HepG2 (cell line): ENCODE measurements around the gene HIBADH. TPM values are rescaled to one million over a fixed set of nuclear protein-coding genes. Genes with fewer than 3 reads are reported as not detected.

Experiments used
- ATAC-seq: fragments of 200-7000 bp; cut with Tn5 transposase; 3 replicates; pipeline ENCODE4 v1.9.1; 2020; ENCODE audit warnings: mild to moderate bottlenecking, moderate library complexity
- BruUV-seq: library from RNA; stranded (reverse); fragments of 400-500 nt; replicated peaks from 2 replicates; lab custom pipeline; 2021; lab: Mats Ljungman, UMichigan
- CTCF ChIA-PET: fragments of 300-600 bp; formaldehyde crosslinking; extraction: SDS; loops from one replicate; lab custom pipeline; 2021; ENCODE audit warnings: low total read pairs, inconsistent platforms, low intra/inter-chr PET ratio; lab: Yijun Ruan, JAX
- POLR2A ChIA-PET: fragments of 350-600 bp; sonication (Branson Sonifier 250); formaldehyde crosslinking; loops from one replicate; lab custom pipeline; 2020; ENCODE audit warnings: antibody characterized with exemption, inconsistent platforms; lab: Yijun Ruan, JAX
- DNase-seq: peaks from one replicate; pipeline ENCODE4 v3.0.0-alpha.2; 2015; ENCODE audit warnings: low spot score
- FAIRE-seq: peaks from 3 replicates; lab custom pipeline; 2011; peaks lifted over from hg19 to GRCh38; lab: Jason Lieb, UNC
- H2AFZ ChIP-seq: one replicate; pipeline ENCODE4 v1.6.1; 2011; ENCODE audit warnings: low read length, inconsistent platforms
- H3K27ac ChIP-seq: fragments of 300-600 bp; 3 replicates; pipeline ENCODE4 v1.8.0; 2011; ENCODE audit warnings: mixed run types, mild to moderate bottlenecking, mixed read lengths, low read length, inconsistent platforms; ENCODE audit not compliant: insufficient read depth; ENCODE audit errors: extremely low read length
- H3K27me3 ChIP-seq, 2 experiments: fragments of 200-600 bp in 1 of 2; 2 replicates in 1 of 2; 3 replicates in 1 of 2; pipeline versions ENCODE4 v1.6.0 to v1.8.0; 2011; ENCODE audit warnings: low read length in 2 of 2, mild to moderate bottlenecking in 2 of 2, moderate library complexity in 2 of 2, inconsistent platforms in 1 of 2; ENCODE audit not compliant: insufficient read depth in 2 of 2, control insufficient read depth in 1 of 2
- H3K36me3 ChIP-seq, 2 experiments: fragments of 200-600 bp in 1 of 2; replicated peaks in 1 of 2; 2 replicates in 1 of 2; 3 replicates in 1 of 2; pipeline versions ENCODE4 v1.5.1 to v1.8.0; 2011; ENCODE audit warnings: low read length in 2 of 2, inconsistent platforms in 1 of 2; ENCODE audit not compliant: insufficient read depth in 2 of 2, control insufficient read depth in 1 of 2
- H3K4me1 ChIP-seq: 2 replicates; pipeline ENCODE4 v1.5.1; 2012; ENCODE audit warnings: low read length, inconsistent platforms; ENCODE audit not compliant: insufficient read depth
- H3K4me2 ChIP-seq: 2 replicates; pipeline ENCODE4 v1.6.0; 2011; ENCODE audit warnings: low read depth, low read length, inconsistent platforms
- H3K4me3 ChIP-seq, 3 experiments: fragments of 200-600 bp in 1 of 3; sonication (generic), shearing (Covaris generic) in 1 of 3; replicated peaks in 1 of 3; 2 replicates each; pipeline ENCODE4 v1.5.1; 2011 to 2016; ENCODE audit warnings: low read length in 3 of 3, inconsistent platforms in 2 of 3, low read depth in 2 of 3, mild to moderate bottlenecking in 2 of 3, control low read depth in 1 of 3, mixed read lengths in 1 of 3; ENCODE audit not compliant: insufficient read depth in 1 of 3
- H3K79me2 ChIP-seq: one replicate; pipeline ENCODE4 v1.6.1; 2011; ENCODE audit warnings: low read length, inconsistent platforms; ENCODE audit not compliant: insufficient read depth
- H3K9ac ChIP-seq: 2 replicates; pipeline ENCODE4 v1.6.0; 2011; ENCODE audit warnings: mild to moderate bottlenecking, low read depth, low read length, inconsistent platforms; ENCODE audit not compliant: insufficient read depth
- H3K9me3 ChIP-seq: 2 replicates; pipeline ENCODE4 v1.5.1; 2012; ENCODE audit warnings: mild to moderate bottlenecking, low read length
- H4K20me1 ChIP-seq: 2 replicates; pipeline ENCODE4 v1.6.0; 2011; ENCODE audit warnings: inconsistent platforms, mild to moderate bottlenecking, low read length, moderate library complexity; ENCODE audit not compliant: insufficient read depth
- BORCS8-MEF2B ChIP-seq: sonication (generic); formaldehyde crosslinking; IDR thresholded peaks from 2 replicates; pipeline ENCODE4 v1.8.0; 2022; ENCODE audit warnings: mild to moderate bottlenecking, missing genetic modification reagents
- DMTF1 ChIP-seq: sonication (generic); formaldehyde crosslinking; IDR thresholded peaks from 2 replicates; pipeline ENCODE4 v1.4.0; 2020; ENCODE audit warnings: mild to moderate bottlenecking, missing genetic modification reagents
- GZF1 ChIP-seq: sonication (generic); formaldehyde crosslinking; IDR thresholded peaks from 2 replicates; pipeline ENCODE4 v1.5.1; 2020; ENCODE audit warnings: mild to moderate bottlenecking, missing genetic modification reagents
- HNF1A ChIP-seq, 2 experiments: sonication (generic) in 1 of 2; formaldehyde crosslinking in 1 of 2; IDR thresholded peaks; 2 replicates each; pipeline versions ENCODE4 v1.4.0 to v1.6.1; 2016 to 2020; ENCODE audit warnings: borderline replicate concordance in 1 of 2, low read depth in 1 of 2, mild to moderate bottlenecking in 1 of 2, missing genetic modification reagents in 1 of 2
- MIXL1 ChIP-seq: IDR thresholded peaks from 2 replicates; pipeline ENCODE4 v1.6.1; 2016
- NFE2 ChIP-seq: sonication (generic); formaldehyde crosslinking; IDR thresholded peaks from 2 replicates; pipeline ENCODE4 v1.4.0; 2020; ENCODE audit warnings: missing genetic modification reagents
- PRMT3 ChIP-seq: sonication (generic); formaldehyde crosslinking; IDR thresholded peaks from 2 replicates; pipeline ENCODE4 v1.8.1; 2022; ENCODE audit warnings: low read depth, mild to moderate bottlenecking, moderate library complexity, missing genetic modification reagents, borderline replicate concordance
- SUZ12 ChIP-seq: fragments of 150-350 bp; IDR thresholded peaks from 2 replicates; pipeline ENCODE4 v1.6.1; 2014; ENCODE audit warnings: low read depth, low read length
- TEAD2 ChIP-seq: sonication (generic); formaldehyde crosslinking; IDR thresholded peaks from 2 replicates; pipeline ENCODE4 v1.9.0; 2021; ENCODE audit warnings: missing genetic modification reagents
- ZNF646 ChIP-seq: sonication (generic); formaldehyde crosslinking; IDR thresholded peaks from 2 replicates; pipeline ENCODE4 v1.9.0; 2021; ENCODE audit warnings: mild to moderate bottlenecking, missing genetic modification reagents
- WGBS: methylation state at CpG from one replicate; pipeline ENCODE4 v1.1.6; 2017; ENCODE audit warnings: low lambda C conversion rate; 5-methylcytosine and 5-hydroxymethylcytosine counted together
- in situ Hi-C: cut with HindIII; loops from 2 replicates; pipeline ENCODE4 v1.10.0; 2017; ENCODE audit warnings: low pct_unique_long_range_greater_than_20kb; ENCODE audit not compliant: extremely low pct_ligation_motif_present
- intact Hi-C: fragments of 100-400 bp; cut with micrococcal nuclease; formaldehyde crosslinking; loops from one replicate; pipeline ENCODE4 v1.10.0; 2022; ENCODE audit not compliant: unreplicated experiment
- polyA plus RNA-seq, 8 experiments: library from polyadenylated mRNA; depleted of rRNA in 3 of 8; stranded (reverse) in 7 of 8; unstranded in 1 of 8; fragments of >200 nt; fragmentation: Illumina TruSeq in 4 of 8; extraction: Trizol in 4 of 8; gene quantifications; 2 replicates each; pipeline versions ENCODE4 v1.2.1 to v1.2.3, GENCODE V29; 2011 to 2016; ENCODE audit warnings: low read depth in 4 of 8, missing spikeins in 1 of 8, mixed read lengths in 1 of 8; ENCODE audit not compliant: insufficient read depth in 1 of 8
- total RNA-seq, 5 experiments: library from RNA; depleted of rRNA; stranded (reverse); fragments of >200 nt; fragmentation: Illumina TruSeq; extraction: Trizol; gene quantifications; 2 replicates each; pipeline ENCODE4 v1.2.3, GENCODE V29; 2016; ENCODE audit warnings: low read depth in 1 of 5

The HIBADH gene
- total and polyA plus RNA-seq, 2 of the 13 experiments (the other 11 are each of a cell fraction or from before 2014, with no cell fraction given) = 49.9 to 59.5 TPM

- Histone ChIP-seq H3K4me1 (no peaks in the 10 kb centered on the region), H2AFZ (no peak overlapping the region), H3K4me2 (no peak overlapping the region), H4K20me1 (no peaks in the 10 kb centered on the region), H3K27ac (no peak overlapping the region), H3K9me3 (no peaks in the 10 kb centered on the region), H3K9ac (no peak overlapping the region), H3K27me3 (no peaks in the 10 kb centered on the region), H3K4me3 (no peak overlapping the region), H3K36me3 (no peaks in the 10 kb centered on the region), H3K79me2 (no peaks in the 10 kb centered on the region)
- no peak for ATAC-seq
- intact Hi-C loops = no loop called here
- no peak for FAIRE-seq
- in situ Hi-C loops = no loop called here
- no TSS peak for BruUV-seq
- CTCF ChIA-PET = no interaction called here
- POLR2A ChIA-PET = no interaction called here
- WGBS = 0% methylated on average over 1 of the region's 1 CpG
- no peak for DNase-seq
- TF ChIP-seq DMTF1 (CRISPR knock-in tag) = no peak
- no peak for TF ChIP-seq PRMT3
- TF ChIP-seq TEAD2 (CRISPR knock-in tag) = no peak
- no peak for TF ChIP-seq ZNF646 (CRISPR knock-in tag)
- no peak for TF ChIP-seq NFE2 (CRISPR knock-in tag)
- no peak for TF ChIP-seq BORCS8-MEF2B (CRISPR knock-in tag)
- TF ChIP-seq SUZ12 = no peak
- TF ChIP-seq HNF1A (IDR thresholded peaks at IDR 0.05; ENCODE audit: low read depth) = no peak
- TF ChIP-seq HNF1A (CRISPR knock-in tag; IDR thresholded peaks at IDR 0.05; ENCODE audit: borderline replicate concordance) = no peak
- no peak for TF ChIP-seq GZF1
- no peak for TF ChIP-seq MIXL1 (CRISPR knock-in tag)
Measured at GRCh38 chr7:27478084-27478483, 184.6 kb downstream of the HIBADH start.
